HG02852 (cell line): ENCODE data around the gene CENATAC.
"Not testable (repeated sequence)": the region's sequence is repeated elsewhere in the genome, so short reads cannot be mapped to it uniquely, and the experiment has no call there.

Source experiments
- ATAC-seq: cut with Tn5 transposase; IDR thresholded peaks from one replicate; pipeline ENCODE4 v1.9.1; 2021; ENCODE audit warnings: mild to moderate bottlenecking, moderate library complexity; ENCODE audit not compliant: unreplicated experiment

The CENATAC gene

DNA sequence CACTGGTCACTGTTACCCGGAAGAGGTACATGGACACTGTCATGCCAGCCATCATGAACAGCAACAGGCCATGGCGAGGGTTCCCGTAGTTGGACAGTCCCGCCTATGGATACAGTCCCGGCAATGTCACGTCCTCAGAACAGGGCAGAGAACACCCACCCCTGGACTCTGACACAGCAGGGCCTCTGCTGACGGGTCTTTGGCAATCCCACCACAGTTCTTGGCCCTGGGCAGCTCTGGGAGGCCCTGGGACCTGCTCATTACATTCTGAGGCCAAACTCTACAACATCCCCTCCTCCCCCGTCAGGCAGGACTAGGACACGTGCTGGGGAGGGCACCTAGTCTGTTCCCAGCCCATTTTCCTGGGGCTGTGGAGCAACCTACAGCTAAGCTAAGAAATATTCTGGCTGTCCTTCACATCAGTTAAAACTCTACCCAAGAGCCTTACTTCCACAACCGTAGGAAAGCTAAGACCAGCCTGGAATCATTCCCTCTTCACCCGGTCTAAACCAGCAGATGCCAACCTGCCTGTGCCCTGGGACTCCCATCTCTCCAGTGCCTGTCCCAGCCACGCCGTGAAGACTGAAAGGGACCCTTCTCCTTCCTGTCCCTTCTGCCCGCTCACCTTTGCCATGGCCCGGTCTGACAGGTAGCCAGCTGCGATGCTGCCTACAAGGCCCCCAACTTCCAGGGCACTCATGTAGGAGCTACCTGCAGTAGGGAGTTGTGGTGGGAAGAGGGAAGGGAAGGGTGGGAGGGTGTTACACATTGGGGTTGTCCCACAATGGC, 28.2 kb downstream of the CENATAC start:
- no peak for ATAC-seq

GRCh38 chr11:119026970-119027369, 29.0 kb downstream of the CENATAC start:
- no peak for ATAC-seq

GRCh38 chr11:119027561-119028345, 29.8 kb downstream of the CENATAC start:
- no peak for ATAC-seq

- ATAC-seq: no peak
These were observed 30.6 kb downstream of the CENATAC start for GRCh38 chr11:119028346-119029068.

GRCh38 chr11:119029069-119029339, 31.1 kb downstream of the CENATAC start:
- ATAC-seq: no peak

- ATAC-seq: peak; percentile 11
These were observed 31.5 kb downstream of the CENATAC start for GRCh38 chr11:119029340-119030028.

DNA sequence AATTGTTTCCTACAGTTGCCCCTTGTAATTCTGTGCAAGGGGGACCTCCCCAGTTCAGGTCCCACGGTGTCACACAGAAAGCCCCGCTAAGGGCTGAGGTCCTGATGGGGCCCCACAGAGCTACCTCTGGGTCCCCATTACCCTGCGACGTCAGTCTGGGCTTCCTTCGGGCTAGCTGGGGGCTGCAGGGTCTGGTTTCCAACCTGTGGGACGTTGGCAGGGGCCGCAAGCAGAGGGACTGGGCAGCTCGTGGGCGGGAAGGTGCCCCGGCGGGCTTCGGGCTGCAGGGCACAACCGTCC, 32.0 kb downstream of the CENATAC start:
- peak; percentile 4 for ATAC-seq

DNA sequence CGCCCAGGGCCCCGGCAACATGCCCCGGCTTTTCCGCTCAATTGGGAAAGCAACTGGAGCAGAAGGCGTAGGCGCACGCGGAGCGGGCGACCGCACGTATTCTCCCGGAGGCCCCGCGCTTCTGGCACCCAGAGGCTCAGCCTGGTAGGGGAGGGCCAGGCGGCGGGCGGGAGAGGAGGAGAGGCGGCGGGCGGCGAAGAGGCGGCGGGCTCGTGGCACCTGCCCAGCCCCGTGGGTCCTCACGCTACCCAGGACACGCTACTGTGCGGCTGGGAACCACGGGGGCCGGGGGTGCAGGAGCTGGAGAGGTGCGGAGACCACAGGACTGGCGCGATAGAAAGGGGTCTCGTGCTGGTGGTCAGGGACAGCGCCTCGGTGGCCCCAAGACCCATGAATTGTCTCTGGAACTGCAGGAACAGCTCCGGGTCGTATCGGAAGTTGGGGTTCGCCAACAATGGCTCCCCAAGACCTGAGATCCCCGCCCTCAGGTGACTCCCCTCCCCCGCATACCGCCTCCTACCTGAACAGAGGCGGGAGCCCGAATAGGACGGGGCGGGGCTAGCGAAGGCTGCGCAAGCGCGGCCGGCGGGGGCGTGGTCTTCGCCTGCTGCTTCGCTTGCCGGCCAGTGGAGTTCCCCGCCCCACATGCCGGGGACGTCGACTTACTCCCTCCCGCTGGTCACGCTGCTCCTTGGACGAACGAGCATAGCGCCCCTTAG, 32.5 kb downstream of the CENATAC start, which contains the start of gene SLC37A4:
Gene SLC37A4, minus strand, starts transcription at position 549 of the 719 bp plus-strand sequence.
- peak; percentile 86 for ATAC-seq

GRCh38 chr11:119031912-119032280, 34.0 kb downstream of the CENATAC start:
- no peak for ATAC-seq

DNA sequence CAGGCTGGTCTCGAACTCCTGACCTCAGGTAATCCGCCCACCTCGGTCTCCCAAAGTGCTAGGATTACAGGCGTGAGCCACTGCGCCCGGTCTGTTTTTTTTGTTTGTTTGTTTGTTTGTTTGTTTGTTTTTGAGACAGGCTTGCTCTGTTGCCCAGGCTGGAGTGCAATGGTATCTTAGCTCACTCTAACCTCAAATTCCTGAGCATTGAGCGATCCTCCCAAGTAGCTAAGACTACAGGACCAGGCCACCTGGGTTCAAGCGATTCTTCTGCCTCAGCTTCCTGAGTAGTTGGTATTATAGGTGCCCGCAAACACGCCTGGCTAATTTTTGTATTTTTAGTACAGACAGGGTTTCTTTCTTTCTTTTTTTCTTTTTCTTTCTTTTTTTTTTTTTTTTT, 35.5 kb downstream of the CENATAC start:
- not testable (repeated sequence) for ATAC-seq

GRCh38 chr11:119034813-119035212, 36.9 kb downstream of the CENATAC start:
- no peak for ATAC-seq

DNA sequence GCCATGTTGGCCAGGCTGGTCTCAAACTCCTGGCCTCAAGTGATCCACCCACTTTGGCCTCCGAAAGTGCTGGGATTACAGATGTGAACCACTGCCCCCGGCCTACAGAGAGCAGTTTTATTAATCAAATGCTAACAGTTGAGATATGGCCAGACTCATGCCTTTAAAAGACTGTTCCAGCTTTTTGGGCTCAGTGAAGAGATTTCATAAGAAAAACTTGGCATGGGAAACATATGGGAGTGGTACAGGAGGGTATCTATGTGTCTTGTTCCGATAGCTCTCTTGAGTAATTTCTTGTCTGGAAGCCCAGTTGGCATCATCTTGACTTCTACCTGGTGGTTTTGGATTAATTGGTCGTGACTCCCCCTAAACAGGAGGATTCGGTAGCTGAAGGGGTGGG, 40.9 kb downstream of the CENATAC start:
- no peak for ATAC-seq

DNA sequence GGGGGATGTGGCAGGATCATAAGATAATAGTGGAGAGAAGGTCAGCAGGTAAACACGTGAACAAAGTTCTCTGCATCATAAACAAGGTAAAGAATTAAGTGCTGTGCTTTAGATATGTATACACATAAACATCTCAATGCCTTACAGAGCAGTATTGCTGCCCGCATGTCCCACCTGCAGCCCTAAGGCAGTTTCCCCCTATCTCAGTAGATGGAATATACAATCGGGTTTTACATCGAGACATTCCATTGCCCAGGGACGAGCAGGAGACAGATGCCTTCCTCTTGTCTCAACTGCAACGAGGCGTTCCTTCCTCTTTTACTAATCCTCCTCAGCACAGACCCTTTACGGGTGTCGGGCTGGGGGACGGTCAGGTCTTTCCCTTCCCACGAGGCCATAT, 41.5 kb downstream of the CENATAC start:
- ATAC-seq: not testable (repeated sequence)

- no peak for ATAC-seq
These were observed 44.0 kb downstream of the CENATAC start for GRCh38 chr11:119041821-119042514.

- no peak for ATAC-seq
These were observed 45.0 kb downstream of the CENATAC start for GRCh38 chr11:119042927-119043326.

GRCh38 chr11:119044708-119045107, 46.8 kb downstream of the CENATAC start:
- ATAC-seq: no peak

- ATAC-seq: no peak
These were observed 48.6 kb downstream of the CENATAC start for GRCh38 chr11:119046489-119046888.

DNA sequence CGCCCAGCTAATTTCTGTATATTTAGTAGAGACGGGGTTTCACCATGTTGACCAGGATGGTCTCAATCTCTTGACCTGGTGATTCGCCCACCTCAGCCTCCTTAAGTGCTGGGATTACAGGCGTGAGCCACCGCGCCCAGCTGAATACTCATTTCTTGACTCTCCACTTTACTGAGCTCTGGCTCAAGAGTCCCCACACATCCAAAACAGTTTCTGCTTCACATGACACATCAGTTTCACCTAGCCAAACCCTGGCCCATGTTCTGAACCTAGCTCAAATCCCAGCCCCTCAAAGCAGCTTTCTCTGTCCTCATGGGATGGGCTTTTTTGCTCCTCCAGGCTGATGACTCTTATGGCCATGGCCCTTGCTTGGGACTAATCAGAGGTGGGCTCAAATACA, 49.3 kb downstream of the CENATAC start:
- no peak for ATAC-seq

GRCh38 chr11:119048644-119049043, 50.7 kb downstream of the CENATAC start:
- no peak for ATAC-seq

DNA sequence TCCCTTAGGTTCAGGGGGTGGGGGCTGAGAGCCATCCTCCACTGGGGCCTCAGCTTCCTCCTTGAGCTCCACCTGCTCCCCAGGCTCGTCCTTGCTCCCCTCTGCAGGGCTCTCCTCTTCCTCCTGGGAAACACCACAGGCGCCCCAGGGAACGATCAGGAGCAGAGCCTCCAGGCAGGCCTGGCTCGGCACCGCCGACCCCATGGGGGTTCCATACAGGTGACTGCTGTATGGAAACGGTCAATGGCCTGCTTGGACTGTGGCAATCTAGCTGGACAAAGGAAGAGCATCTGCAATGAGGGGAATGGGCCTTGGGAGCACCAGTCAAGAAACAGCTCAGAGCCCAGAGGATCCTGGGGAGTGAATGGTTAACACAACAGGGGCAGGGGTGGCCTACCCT, 51.1 kb downstream of the CENATAC start:
- ATAC-seq: no peak
